ENCODE results near the gene CYTH4. TPM values are rescaled to one million over a fixed set of nuclear protein-coding genes. Genes with fewer than 3 reads are reported as not detected.

CYTH4 gene
- total and polyA plus RNA-seq, 4 donors: 10.5 to 84.2 (median 35.0) TPM

- peak; percentile 73 for ATAC-seq (ENCODE audit: insufficient read depth, low FRiP score)
- Histone ChIP-seq H3K27ac (ENCODE audit: low read depth in 1 of 2, low read length in 1 of 2) (peak within 1 kb of the TSS in 1 of 2 donors; percentile 70), H3K27me3 (ENCODE audit: control insufficient read depth in 3 of 3, insufficient read depth in 3 of 3, low read length in 2 of 3) (peaks cover 0 to 2% (median 0%) of the 10 kb centered on the region in 3 donors)
Measured at GRCh38 chr22:37244114-37244921, 38.0 kb upstream of the CYTH4 start, which contains the start of gene RAC2. TSS of gene RAC2 (minus strand) at chr22:37244269. CDS start at chr22:37244148, 121 bp downstream.

GRCh38 chr22:37244922-37245722 is 37.2 kb upstream of the CYTH4 start:
- Histone ChIP-seq H3K36me3 (ENCODE audit: control insufficient read depth in 4 of 4, insufficient read depth in 4 of 4, low read length in 4 of 4) (no peaks in the 10 kb centered on the region), H3K9me3 (ENCODE audit: control insufficient read depth in 4 of 4, insufficient read depth in 3 of 4, low read length in 3 of 4) (no peaks in the 10 kb centered on the region), H3K4me1 (ENCODE audit: control insufficient read depth in 5 of 5, insufficient read depth in 5 of 5, low read length in 5 of 5) (no peaks in the 10 kb centered on the region), H3K27me3 (ENCODE audit: control insufficient read depth in 3 of 3, insufficient read depth in 3 of 3, low read length in 2 of 3) (peaks cover 0 to 3% (median 2%) of the 10 kb centered on the region in 3 donors), H3K4me3 (no peak overlapping the region), H3K27ac (ENCODE audit: low read depth in 1 of 2, low read length in 1 of 2) (no peak overlapping the region), H3K9ac (ENCODE audit: insufficient read depth in 1 of 2, low read length in 2 of 2) (no peak overlapping the region)
- 34 to 52% methylated on average over 22 of the region's 22 CpGs for WGBS, 2 donors
- DNase-seq: no peak
- ATAC-seq (ENCODE audit: insufficient read depth, low FRiP score): no peak
- TF ChIP-seq CTCF (IDR thresholded peaks at IDR 0.05; ENCODE audit: control extremely low read depth, extremely low read depth): no peak

More at GRCh38 chr22:37244114-37244921, 38.0 kb upstream of the CYTH4 start, which contains the start of gene RAC2:
- no peak within 1 kb of the TSS for H3K4me3 ChIP-seq
- WGBS, 2 donors: 6 to 11% methylated on average over 22 to 23 of the region's 23 CpGs
- peak; percentile 28 to 57 (median 41) for DNase-seq
- H3K9me3 ChIP-seq (ENCODE audit: control insufficient read depth in 4 of 4, insufficient read depth in 3 of 4, low read length in 3 of 4): no peaks in the 10 kb centered on the region
- H3K4me1 ChIP-seq (ENCODE audit: control insufficient read depth in 5 of 5, insufficient read depth in 5 of 5, low read length in 5 of 5): no peaks in the 10 kb centered on the region
- no peak within 1 kb of the TSS for H3K9ac ChIP-seq (ENCODE audit: insufficient read depth in 1 of 2, low read length in 2 of 2)
- no peak for TF ChIP-seq CTCF (IDR thresholded peaks at IDR 0.05; ENCODE audit: control extremely low read depth, extremely low read depth)
- no peaks in the 10 kb centered on the region for H3K36me3 ChIP-seq (ENCODE audit: control insufficient read depth in 4 of 4, insufficient read depth in 4 of 4, low read length in 4 of 4)

GRCh38 chr22:37245740-37246139 is 36.6 kb upstream of the CYTH4 start:
- ATAC-seq (ENCODE audit: insufficient read depth, low FRiP score) (no peak), DNase-seq (no peak)
- peaks cover 0 to 3% (median 2%) of the 10 kb centered on the region in 3 donors for H3K27me3 ChIP-seq (ENCODE audit: control insufficient read depth in 3 of 3, insufficient read depth in 3 of 3, low read length in 2 of 3)
- H3K36me3 ChIP-seq (ENCODE audit: control insufficient read depth in 4 of 4, insufficient read depth in 4 of 4, low read length in 4 of 4): no peaks in the 10 kb centered on the region
- TF ChIP-seq CTCF (IDR thresholded peaks at IDR 0.05; ENCODE audit: control extremely low read depth, extremely low read depth): no peak
- no peak overlapping the region for H3K9ac ChIP-seq (ENCODE audit: insufficient read depth in 1 of 2, low read length in 2 of 2)
- 62 to 71% methylated on average over 6 of the region's 6 CpGs for WGBS, 2 donors
- H3K4me3 ChIP-seq: no peak overlapping the region
- no peaks in the 10 kb centered on the region for H3K4me1 ChIP-seq (ENCODE audit: control insufficient read depth in 5 of 5, insufficient read depth in 5 of 5, low read length in 5 of 5)
- no peak overlapping the region for H3K27ac ChIP-seq (ENCODE audit: low read depth in 1 of 2, low read length in 1 of 2)
- no peaks in the 10 kb centered on the region for H3K9me3 ChIP-seq (ENCODE audit: control insufficient read depth in 4 of 4, insufficient read depth in 3 of 4, low read length in 3 of 4)
